GM19372 (cell line): ENCODE data around the gene TIMP1.

Experiments used
- ATAC-seq: cut with Tn5 transposase; IDR thresholded peaks from one replicate; pipeline ENCODE4 v1.9.1; 2021; ENCODE audit warnings: mild to moderate bottlenecking, low read depth, moderate library complexity; ENCODE audit not compliant: unreplicated experiment

The TIMP1 gene

GRCh38 chrX:47632666-47633065 lies 50.4 kb downstream of the TIMP1 start:
- no peak for ATAC-seq

- ATAC-seq = no peak
These were observed 51.7 kb downstream of the TIMP1 start for GRCh38 chrX:47633689-47634590.

DNA sequence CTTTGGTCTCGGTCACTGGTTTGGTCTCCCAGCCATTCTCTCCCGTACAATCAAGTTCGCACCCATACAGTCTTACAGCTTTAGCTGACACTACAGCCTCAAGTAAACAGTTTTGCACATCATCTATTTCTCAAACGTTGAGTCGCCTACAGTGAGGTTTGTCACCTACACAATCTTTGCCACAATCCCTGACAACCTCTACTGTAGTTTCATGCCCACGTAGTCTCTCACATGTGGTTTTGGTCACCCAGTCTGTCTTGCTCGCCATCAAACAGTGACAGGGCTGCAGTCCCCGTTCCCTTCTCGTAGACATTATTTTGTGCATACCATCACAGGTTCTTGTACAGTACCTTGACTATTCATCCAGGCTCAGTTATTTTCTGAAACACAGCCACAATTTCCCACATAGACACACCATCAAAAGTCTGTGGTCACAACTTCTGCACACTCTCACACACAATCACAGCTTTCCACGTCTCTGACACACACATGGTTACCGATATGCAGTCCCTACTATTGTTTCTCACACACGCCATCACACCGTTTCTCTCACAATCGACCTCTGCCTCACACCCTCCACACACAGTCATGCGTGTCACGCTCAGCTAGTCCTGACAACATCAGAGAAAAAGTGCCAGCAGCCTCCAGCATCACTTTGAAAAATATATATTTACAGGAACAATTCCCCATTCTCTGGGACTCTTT lies 52.8 kb downstream of the TIMP1 start:
- no peak for ATAC-seq
